D721Med (cell line): ENCODE measurements around the gene ZNF653.
A peak's percentile ranks its signal among the peaks of the same experiment; 100 is the strongest.
"Not testable (repeated sequence)": the region's sequence is repeated elsewhere in the genome, so short reads cannot be mapped to it uniquely, and the experiment has no call there.

Source experiments
- DNase-seq: peaks from one replicate; pipeline ENCODE4 v3.0.0; 2011; ENCODE audit warnings: low spot score; ENCODE audit not compliant: insufficient read length
- FAIRE-seq: peaks from 2 replicates; lab custom pipeline; 2011; peaks lifted over from hg19 to GRCh38; lab: Jason Lieb, UNC
- CTCF ChIP-seq: IDR thresholded peaks from 2 replicates; pipeline ENCODE4 v1.5.1; 2012; ENCODE audit warnings: mild to moderate bottlenecking, control low read depth; ENCODE audit not compliant: insufficient read depth; ENCODE audit errors: missing control alignments

ZNF653 gene

GRCh38 chr19:11473725-11474124 is 31.9 kb downstream of the ZNF653 start:
- DNase-seq (no peak), FAIRE-seq (no peak)
- no peak for TF ChIP-seq CTCF

DNA sequence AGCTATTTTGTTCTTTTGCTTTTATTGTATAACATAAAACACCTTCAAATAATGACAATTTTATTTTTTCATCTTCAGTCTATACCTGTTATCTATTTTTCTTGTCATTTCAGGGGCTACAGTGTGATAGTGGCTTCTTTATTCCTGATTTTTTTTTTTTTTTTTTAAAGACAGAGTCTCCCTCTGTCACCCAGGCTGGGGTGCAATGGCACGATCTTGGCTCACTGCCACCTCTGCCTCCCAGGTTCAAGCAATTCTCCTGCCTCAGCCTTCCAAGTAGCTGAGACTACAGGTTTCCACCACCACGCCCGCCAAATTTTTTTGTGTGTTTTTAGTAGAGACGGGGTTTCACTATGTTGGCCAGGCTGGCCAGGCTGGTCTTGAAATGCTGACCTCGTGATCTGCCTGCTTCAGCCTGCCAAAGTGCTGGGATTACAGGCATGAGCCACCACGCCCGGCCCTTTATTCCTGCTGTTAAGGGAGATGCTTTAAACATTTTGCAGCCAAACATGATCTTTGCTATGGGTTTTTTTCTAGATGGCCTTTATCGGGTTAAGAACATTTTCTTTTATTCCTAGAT is 37.3 kb downstream of the ZNF653 start:
- DNase-seq, FAIRE-seq: not testable (repeated sequence)

DNA sequence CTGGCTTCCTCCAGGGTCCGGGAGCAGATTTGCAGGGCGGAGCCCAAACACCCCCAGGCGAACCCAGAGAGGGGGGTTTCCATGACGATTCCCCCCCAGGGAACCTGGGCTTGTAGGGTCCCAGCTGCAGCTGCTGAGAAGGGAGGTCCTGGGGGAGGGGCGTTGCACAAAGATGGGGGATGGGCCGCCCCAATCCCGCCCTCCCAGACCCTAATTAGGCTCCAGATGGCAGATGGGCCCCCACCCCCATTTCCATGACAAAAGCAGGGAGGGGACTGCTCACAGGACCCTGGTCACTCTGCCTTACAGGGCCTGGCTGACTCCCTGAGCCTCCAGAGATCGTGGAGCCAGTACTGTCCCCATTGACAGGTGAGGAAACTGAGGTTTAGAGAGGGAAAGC is 40.0 kb downstream of the ZNF653 start:
- TF ChIP-seq CTCF = no peak
- no peak for FAIRE-seq
- DNase-seq = no peak

- DNase-seq (no peak), FAIRE-seq (no peak)
- TF ChIP-seq CTCF = no peak
These were observed 41.0 kb downstream of the ZNF653 start for GRCh38 chr19:11464333-11465265.

- no peak for TF ChIP-seq CTCF
- FAIRE-seq (no peak), DNase-seq (no peak)
These were observed 42.2 kb downstream of the ZNF653 start for GRCh38 chr19:11463391-11463790.

DNA sequence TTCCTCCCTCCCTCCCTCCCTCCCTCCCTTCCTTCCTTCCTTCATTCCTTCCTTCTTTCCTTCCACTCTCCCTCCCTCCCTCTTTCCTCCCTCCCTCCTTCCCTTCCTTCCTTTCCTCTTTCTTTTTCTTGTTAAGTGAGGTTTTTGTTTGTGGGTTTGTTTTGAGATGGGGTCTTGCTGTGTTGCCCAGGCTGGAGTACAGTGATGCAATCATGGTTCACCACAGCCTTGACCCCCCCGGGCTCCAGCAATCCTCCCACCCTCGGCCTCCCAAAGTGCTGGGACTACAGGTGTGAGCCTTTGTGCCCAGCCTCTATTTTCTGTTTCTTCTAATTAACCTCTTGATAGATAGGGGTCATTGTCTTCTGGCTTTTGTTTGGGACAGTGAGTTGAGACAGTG is 44.2 kb downstream of the ZNF653 start:
- no peak for DNase-seq
- no peak for TF ChIP-seq CTCF
- no peak for FAIRE-seq

- peak; percentile 27 for TF ChIP-seq CTCF
- FAIRE-seq (no peak), DNase-seq (no peak)
These were observed 45.4 kb downstream of the ZNF653 start for GRCh38 chr19:11460207-11460606.

DNA sequence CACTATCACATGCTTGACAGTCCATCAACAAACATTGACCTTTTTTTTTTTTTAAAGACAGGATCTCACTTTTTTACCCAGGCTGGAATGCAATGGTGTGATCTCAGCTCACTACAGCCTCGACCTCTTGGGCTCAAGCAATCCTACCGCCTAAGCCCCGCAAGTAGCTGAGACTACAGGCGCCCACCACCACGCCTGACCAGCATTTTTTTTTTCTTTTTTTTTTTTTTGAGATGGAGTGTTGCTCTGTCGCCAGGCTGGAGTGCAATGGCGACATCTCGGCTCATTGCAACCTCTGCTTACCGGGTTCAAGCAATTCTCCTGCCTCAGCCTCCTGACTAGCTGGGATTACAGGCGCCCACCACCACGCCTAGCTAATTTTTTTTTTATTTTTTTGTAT is 46.7 kb downstream of the ZNF653 start:
- FAIRE-seq, DNase-seq: not testable (repeated sequence)
